8988T (cell line): Measurements from ENCODE around the gene FHOD3.
A peak's percentile ranks its signal among the peaks of the same experiment; 100 is the strongest.

Experiments
- DNase-seq: peaks from one replicate; pipeline ENCODE4 v3.0.0; 2011

The FHOD3 gene

GRCh38 chr18:36769172-36769571, 471.7 kb downstream of the FHOD3 start:
- no peak for DNase-seq

GRCh38 chr18:36769611-36770314, 472.2 kb downstream of the FHOD3 start:
- DNase-seq, result peak; percentile 60

GRCh38 chr18:36770315-36770946, 472.9 kb downstream of the FHOD3 start:
- no peak for DNase-seq

GRCh38 chr18:36771245-36771644, 473.7 kb downstream of the FHOD3 start:
- DNase-seq, result no peak

- no peak for DNase-seq
These were observed 474.8 kb downstream of the FHOD3 start for GRCh38 chr18:36772241-36772723.

- DNase-seq, result no peak
These were observed 477.9 kb downstream of the FHOD3 start for GRCh38 chr18:36775396-36775795.

GRCh38 chr18:36776650-36777049, 479.1 kb downstream of the FHOD3 start:
- DNase-seq, result no peak

- no peak for DNase-seq
These were observed 480.1 kb downstream of the FHOD3 start for GRCh38 chr18:36777566-36777965.

GRCh38 chr18:36780748-36781147, 483.2 kb downstream of the FHOD3 start:
- DNase-seq, result no peak

GRCh38 chr18:36782710-36783109, 485.2 kb downstream of the FHOD3 start:
- no peak for DNase-seq

- no peak for DNase-seq
These were observed 486.3 kb downstream of the FHOD3 start for GRCh38 chr18:36783792-36784191.

GRCh38 chr18:36786686-36787085, 489.2 kb downstream of the FHOD3 start:
- no peak for DNase-seq

GRCh38 chr18:36792634-36793283, 495.2 kb downstream of the FHOD3 start:
- no peak for DNase-seq

GRCh38 chr18:36798738-36799473, 501.4 kb downstream of the FHOD3 start:
- DNase-seq, result no peak

- no peak for DNase-seq
These were observed 507.6 kb downstream of the FHOD3 start for GRCh38 chr18:36805105-36805504.

- DNase-seq, result no peak
These were observed 511.2 kb downstream of the FHOD3 start for GRCh38 chr18:36808681-36809080.

- peak; percentile 28 for DNase-seq
These were observed 512.3 kb downstream of the FHOD3 start for GRCh38 chr18:36809590-36810381.

GRCh38 chr18:36811430-36811829, 513.9 kb downstream of the FHOD3 start:
- no peak for DNase-seq

- no peak for DNase-seq
These were observed 514.4 kb downstream of the FHOD3 start for GRCh38 chr18:36811955-36812354.

GRCh38 chr18:36812678-36813077, 515.2 kb downstream of the FHOD3 start:
- no peak for DNase-seq

GRCh38 chr18:36813101-36813775, 515.7 kb downstream of the FHOD3 start:
- DNase-seq, result no peak

GRCh38 chr18:36813824-36814223, 516.3 kb downstream of the FHOD3 start:
- DNase-seq, result no peak
